HG03558 (cell line): Measurements from ENCODE around the gene ALPI.
"Not testable (repeated sequence)": the region's sequence is repeated elsewhere in the genome, so short reads cannot be mapped to it uniquely, and the experiment has no call there.

Experiments
- ATAC-seq: cut with Tn5 transposase; IDR thresholded peaks from one replicate; pipeline ENCODE4 v1.9.1; 2021; ENCODE audit warnings: moderate number of reproducible peaks; ENCODE audit not compliant: unreplicated experiment; ENCODE audit errors: extremely low read depth

ALPI gene

DNA sequence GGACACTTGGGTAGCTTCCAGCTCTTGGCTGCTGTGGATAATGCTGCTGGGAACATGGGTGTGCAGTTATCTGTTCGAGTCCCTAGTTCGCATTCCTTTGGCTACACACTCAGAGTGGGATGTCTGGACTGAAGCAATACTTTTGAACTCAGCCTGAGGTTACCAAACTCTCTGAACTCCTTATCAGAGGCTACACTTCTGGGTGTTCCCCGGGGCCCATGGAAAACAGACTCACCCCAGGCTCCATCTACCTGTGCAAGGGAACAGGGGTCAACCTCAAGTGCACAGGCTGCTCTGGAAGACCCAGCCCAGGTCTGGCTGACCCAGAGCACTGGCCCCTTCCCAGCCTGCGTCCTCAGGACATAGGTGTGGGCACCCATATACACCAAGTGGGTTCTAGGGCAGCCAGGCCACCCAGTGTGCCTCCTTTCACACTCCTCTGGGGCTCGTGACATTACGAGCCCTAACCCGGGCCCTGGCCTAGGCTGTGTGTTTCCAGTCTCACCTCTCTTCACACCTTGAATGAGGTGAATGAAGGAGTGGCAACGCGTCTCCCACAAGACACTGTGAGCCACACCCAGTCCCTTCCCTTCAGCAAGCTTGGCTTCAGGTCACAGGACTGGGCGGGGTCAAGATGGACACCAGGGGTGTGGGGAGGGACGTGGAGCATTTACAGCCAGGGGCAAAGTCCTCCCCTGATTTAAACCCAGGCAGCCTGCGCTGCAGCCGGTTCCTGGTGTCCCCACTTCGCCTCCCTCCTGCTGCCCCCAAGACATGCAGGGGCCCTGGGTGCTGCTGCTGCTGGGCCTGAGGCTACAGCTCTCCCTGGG, at the start of gene ALPI:
Gene ALPI, plus strand, starts transcription at position 728 of the 830 bp plus-strand sequence. Its CDS starts 47 bp downstream, at position 775.
- ATAC-seq: no peak

DNA sequence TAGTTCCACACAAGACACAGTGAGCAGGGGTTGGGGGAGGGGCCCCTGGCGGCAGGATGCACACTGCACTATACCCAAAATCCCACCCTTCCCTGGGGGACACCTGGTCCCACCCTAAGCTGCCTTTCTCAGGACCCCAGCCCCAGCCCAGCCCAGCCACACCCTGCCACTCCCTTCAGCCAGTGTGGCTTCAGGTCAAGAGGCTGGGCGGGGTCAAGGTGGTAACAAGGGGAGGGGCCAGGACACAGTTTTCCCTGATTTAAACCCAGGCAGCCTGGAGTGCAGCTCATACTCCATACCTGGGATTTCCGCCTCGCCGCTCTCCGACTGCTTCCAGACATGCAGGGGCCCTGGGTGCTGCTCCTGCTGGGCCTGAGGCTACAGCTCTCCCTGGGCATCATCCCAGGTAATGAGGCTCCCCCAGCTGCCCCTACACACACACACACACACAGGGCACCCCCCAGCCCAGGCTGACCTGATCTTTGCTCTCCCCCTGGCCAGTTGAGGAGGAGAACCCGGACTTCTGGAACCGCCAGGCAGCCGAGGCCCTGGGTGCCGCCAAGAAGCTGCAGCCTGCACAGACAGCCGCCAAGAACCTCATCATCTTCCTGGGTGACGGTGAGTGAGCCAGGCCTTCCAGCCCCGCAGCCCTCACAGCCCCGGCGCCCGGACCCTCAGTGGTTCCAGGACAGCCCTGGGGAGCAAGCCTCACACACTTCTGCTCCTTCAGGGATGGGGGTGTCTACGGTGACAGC, 49.2 kb upstream of the ALPI start, which contains the start of gene ALPG:
Gene ALPG, plus strand, starts transcription at position 289 of the 755 bp plus-strand sequence. Its CDS starts 51 bp downstream, at position 340.
- ATAC-seq: no peak

DNA sequence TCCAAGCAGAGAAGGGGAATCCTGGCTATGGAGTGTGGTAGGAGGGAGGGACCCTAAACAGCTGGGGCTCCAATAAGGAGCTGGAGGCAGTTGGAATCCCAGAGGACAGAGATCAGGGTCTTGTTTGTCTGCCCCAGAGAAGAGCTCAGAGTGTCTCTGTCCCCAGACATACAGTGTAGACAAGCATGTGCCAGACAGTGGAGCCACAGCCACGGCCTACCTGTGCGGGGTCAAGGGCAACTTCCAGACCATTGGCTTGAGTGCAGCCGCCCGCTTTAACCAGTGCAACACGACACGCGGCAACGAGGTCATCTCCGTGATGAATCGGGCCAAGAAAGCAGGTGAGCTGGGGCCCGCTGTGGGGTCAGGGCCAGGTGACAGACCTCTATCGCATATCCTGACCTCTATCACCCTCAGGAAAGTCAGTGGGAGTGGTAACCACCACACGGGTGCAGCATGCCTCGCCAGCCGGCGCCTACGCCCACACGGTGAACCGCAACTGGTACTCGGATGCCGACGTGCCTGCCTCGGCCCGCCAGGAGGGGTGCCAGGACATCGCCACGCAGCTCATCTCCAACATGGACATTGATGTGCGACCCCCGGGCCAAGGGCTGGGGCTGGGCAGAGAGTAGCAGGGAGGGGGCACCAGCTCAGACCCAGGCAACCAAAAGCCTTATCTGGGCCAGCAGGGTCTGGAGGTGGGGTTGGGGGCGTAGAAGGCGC, 48.4 kb upstream of the ALPI start:
- not testable (repeated sequence) for ATAC-seq

DNA sequence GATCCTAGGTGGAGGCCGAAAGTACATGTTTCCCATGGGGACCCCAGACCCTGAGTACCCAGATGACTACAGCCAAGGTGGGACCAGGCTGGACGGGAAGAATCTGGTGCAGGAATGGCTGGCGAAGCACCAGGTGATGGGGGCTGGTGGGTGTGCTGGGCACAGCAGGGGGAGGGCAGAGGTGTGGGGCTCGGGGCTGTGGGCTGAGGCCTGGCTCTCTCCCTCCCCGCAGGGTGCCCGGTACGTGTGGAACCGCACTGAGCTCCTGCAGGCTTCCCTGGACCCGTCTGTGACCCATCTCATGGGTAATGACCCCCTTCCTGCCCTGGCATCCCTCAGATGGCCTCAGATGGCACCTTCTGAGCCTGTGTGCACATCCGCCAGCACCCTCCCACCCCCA, 47.7 kb upstream of the ALPI start:
- ATAC-seq: not testable (repeated sequence)

DNA sequence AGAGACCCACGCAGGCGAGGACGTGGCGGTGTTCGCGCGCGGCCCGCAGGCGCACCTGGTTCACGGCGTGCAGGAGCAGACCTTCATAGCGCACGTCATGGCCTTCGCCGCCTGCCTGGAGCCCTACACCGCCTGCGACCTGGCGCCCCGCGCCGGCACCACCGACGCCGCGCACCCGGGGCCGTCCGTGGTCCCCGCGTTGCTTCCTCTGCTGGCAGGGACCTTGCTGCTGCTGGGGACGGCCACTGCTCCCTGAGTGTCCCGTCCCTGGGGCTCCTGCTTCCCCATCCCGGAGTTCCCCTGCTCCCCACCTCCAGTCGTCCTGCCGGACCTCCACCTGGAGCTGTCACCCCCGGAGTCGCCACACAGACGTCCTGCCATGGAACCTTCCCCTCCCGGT, 46.3 kb upstream of the ALPI start:
- ATAC-seq: not testable (repeated sequence)

DNA sequence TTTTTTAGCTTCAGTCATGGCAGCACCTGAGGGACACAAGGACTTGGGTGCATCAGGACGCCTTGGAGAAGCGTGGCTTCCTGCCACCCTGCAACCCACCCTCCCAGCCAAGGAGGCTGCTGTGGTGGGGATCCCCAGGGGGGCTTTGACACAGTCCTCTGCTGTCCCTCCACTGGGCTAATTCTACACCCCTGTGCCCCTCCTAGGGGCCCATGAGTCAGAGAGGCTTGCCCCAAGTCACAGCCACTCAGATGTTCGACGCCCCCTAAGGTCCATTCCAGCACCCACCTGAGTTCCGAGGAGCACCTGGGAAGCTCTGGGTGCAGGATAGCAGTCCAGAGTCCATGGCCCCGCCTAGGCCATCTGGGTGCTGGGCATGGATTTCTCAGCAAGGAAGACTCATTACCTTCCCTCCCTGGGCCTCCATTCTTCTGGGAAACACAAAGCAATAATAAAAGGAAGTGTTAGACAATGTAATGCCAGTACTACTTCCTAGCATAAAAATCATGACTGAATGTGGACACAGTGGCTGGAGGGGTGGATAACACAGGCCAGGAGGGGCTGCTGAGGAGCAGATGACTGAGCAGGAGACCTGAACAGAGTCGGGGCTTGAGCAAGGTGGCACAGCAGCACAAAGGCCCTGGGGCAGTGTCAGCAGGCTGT, 45.6 kb upstream of the ALPI start:
- ATAC-seq: no peak

DNA sequence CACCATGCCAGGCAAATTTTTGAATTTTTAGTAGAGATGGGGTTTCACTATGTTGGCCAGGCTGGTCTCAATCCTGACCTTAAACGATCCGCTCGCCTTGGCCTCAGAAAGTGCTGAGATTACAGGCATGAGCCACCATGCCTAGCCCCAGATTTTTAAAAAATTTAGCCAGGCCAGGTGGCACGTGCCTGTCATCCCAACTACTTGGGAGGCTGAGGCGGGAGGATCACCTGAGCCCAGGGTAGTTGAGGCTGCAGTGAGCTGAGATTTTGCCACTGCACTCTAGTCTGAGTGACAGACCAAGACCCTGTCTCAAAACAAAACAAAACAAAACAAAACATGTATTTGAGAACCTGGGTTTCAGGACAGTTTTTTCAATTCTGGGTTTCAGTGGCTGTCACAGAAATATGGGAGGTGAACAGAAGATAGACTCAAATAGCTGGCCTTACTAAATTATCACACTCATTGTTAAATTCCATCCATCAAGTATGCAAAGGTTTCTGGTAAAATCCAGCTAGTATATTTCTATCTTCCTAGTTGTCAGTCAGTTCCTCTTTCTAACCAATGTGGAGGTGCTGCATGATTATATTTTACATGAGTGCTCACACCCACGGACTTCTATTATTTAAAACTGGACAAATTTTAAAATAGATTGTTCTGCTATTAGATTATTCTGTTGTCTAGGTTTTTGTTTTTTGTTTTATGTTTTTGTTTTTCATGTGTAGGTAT, 43.9 kb upstream of the ALPI start:
- no peak for ATAC-seq

DNA sequence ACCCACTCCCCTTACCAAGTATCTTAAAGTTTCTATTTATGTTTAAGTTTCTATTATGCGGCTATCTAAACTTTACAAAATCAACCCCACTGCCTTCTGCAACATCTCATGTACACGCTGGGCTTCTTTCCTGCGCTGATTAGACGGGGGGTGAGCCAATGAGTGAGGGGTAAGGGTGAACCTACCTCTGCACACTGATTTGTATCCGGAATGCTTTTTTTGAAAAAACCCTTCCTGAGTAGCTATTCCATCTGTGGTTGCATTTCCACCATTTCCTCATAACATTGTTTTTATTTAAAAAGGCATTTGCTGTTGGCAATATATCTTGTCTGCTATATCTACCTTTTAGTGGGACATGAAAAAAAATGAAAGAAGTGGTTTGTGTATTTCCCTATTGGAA, 43.0 kb upstream of the ALPI start:
- ATAC-seq: no peak

DNA sequence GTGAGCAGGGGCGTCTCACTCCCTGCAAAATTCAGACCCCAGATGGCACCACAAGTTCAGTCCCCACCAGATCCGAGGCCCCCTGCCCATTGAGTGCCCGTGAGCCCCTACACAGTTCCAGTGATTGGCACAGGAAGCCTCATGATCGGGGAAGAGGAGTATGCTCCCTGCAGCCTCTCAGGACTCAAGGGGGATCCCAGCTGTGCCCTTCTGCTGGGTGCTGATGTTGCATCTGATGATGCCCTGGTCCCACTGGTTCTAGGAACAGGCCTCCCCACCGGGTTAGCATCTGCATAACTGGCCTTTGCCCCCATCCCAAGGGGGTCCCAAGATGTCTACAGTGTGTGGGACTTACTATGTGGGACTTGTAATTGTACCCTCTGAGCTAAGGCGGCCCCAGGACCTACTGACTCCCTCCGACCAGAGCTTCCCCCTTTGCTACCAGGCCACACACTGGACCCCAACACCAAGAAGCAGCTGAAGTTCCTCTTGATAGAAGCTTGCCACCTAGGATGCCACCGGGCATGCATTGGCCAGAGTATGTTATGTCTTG, 40.7 kb upstream of the ALPI start:
- no peak for ATAC-seq

DNA sequence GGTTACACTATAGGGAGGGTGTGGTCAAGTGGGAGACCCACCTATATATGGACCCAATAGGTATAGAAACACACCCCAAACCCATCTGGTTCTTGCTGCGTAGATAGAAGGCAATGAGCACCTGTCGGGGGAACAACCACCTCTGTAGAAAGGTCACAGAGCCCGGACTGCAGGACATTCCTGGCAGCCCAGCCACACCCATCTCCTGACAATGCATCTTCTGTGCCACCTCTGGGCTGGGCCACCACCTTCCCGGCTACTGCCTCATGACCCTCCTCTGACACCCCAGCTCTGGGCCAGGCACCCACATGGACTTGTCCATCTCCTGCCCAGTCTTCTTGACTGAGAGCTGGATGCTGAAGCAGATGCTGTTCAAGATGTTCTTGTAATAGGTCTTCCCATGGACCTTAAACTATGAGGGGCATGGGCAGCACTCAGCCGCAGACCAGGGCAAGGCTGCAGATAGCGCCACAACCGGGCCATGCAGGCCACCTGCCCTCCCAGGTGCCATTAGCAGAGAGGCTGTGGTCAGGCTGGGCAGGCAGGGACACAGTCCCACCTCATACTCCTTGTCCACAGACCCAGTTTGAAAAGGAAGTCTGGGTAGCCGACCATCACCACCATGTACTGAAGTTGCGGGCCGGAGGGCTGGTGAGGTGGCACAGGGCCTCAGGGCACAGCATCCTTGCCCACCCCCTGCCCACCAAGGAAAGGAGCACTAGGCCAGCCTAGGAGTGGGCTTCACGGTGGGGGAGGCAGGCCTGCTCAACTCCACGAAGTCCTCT, 40.0 kb upstream of the ALPI start:
- no peak for ATAC-seq

DNA sequence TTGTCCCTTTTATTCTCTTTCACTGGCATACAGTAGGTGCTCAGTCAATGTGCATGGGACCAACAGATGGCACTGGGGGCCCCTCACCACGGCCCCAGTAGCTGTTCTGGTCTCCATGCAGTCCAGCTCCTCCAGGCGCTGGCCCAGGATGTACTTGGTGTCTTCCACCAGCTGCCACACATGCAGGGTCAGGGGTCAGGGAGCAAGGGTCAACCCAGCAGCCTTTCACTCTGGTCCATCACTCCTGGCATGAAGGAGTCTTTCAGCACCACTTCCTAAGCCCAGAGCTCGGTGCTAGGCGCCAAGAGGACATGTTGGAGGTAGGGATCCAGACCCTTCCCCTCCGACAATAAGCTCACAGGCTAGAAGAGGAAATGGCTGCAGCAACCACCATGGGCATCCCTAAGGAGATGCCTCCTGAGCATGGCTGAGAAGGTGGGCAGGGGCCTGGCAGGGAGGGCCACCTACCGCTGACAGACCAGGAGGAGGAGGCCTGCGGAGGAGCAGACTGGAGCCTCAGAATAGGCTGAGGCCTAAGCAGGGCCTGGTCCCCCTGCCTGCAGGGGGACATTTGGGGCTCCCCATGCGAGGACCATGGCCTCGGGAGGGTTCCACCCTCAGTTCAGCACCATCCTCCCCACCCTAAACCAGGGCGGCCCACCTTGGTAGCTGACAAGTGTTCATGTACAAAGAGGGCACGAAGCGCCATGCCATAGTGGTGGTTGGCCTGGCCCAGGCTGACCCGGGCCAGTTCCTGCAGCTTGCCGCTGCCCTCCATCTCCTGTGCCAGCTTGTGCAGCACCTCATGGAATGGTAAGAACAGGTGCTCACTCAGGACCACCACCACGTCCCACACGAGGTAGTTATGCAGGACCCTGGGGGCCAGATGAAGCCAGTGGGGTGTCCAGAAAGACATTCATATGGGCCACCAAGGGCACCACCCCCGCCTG, 39.2 kb upstream of the ALPI start:
- no peak for ATAC-seq

DNA sequence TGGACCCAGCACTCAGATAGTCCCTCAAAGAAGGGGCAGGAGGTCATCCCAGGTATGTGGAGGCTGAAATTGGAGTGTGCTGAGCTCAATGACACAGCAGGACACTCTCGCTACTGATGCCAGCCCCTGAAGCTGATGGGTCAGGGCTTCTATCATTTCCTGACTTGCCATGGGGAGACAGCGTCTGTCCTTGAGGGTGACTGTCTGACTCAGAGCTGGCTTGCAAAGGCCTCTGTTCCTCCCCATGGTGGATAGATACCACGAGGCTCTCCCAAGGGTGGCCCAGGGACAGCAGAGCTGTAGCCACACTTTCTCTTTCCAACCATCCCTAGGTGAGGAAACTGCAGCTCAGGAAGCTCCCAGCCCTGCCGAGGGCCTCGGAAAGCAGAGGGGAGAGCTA, 38.5 kb upstream of the ALPI start:
- no peak for ATAC-seq

DNA sequence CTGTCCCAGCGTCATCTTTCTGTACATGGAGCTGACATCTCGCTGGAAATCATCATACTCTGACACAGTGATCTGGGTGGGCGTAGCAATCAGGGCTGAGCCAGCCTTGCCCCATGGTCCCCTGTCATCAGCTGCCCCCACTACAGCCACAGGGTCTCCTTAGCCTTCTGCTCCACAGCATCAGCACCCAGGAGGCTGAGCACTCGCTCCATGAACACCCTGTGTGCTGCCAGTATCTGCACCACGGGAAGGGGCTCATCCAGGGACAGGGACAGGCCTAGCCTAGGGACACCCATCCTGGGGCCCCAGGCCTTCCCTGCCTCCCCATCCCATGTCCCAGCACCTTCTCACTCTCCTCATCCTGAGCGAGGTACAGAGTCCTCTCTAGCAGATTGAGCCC, 37.9 kb upstream of the ALPI start:
- no peak for ATAC-seq

DNA sequence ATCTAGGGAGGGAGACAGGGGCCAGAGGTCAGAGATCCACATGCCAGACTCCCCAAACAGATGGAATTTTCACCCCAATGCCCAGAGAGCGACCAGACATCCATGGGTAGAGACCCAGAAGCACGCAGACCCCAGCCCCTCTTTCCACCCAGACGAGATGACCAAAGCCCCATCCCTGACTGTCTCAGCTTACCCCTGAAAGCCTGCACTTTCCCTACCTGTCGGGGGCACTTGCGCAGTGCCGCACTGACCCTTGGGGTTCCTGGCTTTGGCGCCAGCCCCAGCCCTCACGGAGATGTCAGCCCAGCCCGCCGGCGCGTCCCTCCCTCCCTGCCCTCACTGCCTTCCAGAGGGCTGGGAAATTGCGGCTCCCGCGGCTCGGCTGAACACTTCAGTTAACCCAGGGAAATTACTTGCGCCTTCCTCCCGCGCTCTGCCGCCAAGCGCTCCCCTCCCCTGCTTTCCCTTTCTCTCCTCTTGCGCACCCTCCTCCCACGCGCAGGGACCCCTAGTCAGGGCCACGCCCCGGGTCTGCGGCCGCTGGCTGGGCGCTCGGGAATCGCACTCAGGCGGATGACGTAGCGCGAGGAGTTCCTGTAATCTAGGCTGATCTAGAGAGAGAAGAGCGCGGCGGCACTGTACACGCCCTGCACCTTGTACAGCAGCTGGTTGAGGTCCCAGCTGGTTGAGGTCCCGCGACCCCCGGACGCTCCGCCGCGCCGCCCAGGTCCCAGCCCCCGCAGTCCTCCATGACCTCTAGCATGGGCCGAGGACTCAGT, 37.3 kb upstream of the ALPI start:
- ATAC-seq: no peak

DNA sequence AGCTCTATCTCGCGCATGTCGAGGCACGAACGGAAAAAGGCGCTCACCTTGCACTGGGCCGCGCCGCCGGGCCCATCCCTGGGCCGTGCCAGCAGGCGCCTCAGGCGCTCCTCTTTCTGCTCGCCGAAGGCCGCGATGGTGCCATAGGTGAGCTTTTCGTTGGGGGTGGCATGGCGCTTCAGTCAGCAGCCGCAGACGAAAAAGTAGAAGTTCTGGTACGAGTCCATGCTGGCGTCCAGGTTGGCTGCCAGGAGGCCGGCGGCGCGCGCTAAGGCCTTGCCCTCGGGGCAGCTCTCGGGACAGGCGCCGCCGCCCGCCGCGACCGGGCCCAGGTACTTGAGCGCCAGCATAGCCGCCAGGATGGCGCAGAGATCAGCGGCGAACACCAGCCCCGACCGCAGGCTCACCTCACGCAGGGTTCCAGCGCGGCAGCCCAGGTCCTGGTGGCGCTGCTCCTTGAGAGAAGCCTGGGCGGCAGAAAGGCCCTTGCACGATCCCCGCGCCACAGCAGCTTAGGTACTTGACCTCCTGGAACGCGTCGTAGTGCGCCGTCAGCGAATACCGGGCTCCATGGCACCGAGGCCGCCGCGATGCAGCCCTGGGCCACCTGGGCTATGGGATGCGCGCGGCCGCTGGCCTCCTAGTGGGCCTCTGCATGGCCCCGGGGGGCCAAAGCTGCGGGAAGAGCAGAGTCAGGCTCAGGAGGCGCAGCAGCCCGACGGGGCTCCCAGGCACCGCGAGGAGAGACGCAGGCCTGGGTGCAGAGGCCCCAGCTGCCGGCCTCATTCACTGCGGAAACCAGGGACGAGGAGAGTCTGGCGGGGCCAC, 36.5 kb upstream of the ALPI start:
- no peak for ATAC-seq

DNA sequence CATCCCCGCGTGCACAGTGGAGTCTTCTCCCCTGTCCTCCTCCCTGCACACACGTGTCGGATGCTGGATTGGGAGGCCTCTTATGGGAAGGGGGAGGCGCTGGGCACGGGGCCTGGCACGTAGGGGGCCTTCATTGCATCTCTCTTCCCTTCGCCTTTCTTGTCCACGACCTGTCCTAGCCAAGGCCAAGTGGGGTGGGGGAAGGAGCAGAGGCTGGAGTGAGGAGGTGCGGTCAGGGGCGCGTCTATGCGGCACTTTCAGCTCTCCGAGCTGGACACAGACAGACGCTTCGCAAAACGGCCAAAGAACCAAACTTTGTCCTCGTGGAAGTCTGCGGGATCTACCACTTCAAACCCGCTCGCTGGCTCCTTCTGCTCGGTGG, 35.9 kb upstream of the ALPI start:
- no peak for ATAC-seq
